Activated naive CD4-positive, alpha-beta T cell treated with anti-CD3 and anti-CD28 coated beads for 36 hours (primary cell): ENCODE results near the gene DNAJC30. TPM values are rescaled to one million over a fixed set of nuclear protein-coding genes. Genes with fewer than 3 reads are reported as not detected.
A peak's percentile ranks its signal among the peaks of the same experiment; 100 is the strongest.
"Not testable (repeated sequence)": the region's sequence is repeated elsewhere in the genome, so short reads cannot be mapped to it uniquely, and the experiment has no call there.

Source experiments
- CTCF ChIA-PET: fragments of 350-600 bp; sonication (Branson Sonifier 250); formaldehyde crosslinking; loops from one replicate; lab custom pipeline; 2021; ENCODE audit warnings: antibody characterized with exemption; lab: Charles Lee
- DNase-seq: peaks from one replicate; pipeline ENCODE4 v3.0.0-alpha.2; 2020
- H3K27ac Mint-ChIP-seq: one replicate; pipeline ENCODE4 v1.8.0; 2021; ENCODE audit warnings: mild to moderate bottlenecking, mixed read lengths
- H3K27me3 Mint-ChIP-seq: one replicate; pipeline ENCODE4 v1.8.0; 2021; ENCODE audit warnings: low read depth, mixed read lengths
- H3K36me3 Mint-ChIP-seq: one replicate; pipeline ENCODE4 v1.8.0; 2021; ENCODE audit warnings: low read depth, mixed read lengths
- H3K4me1 Mint-ChIP-seq: one replicate; pipeline ENCODE4 v1.8.0; 2021; ENCODE audit warnings: low read depth, mixed read lengths
- H3K4me3 Mint-ChIP-seq: one replicate; pipeline ENCODE4 v1.8.0; 2021; ENCODE audit warnings: mild to moderate bottlenecking, moderate library complexity, mixed read lengths
- H3K9me3 Mint-ChIP-seq: one replicate; pipeline ENCODE4 v1.8.0; 2021; ENCODE audit warnings: mixed read lengths
- intact Hi-C: fragments of 100-400 bp; cut with micrococcal nuclease; formaldehyde crosslinking; loops from one replicate; pipeline ENCODE4 v1.15.1; 2023
- total RNA-seq, 2 experiments: library from RNA; stranded (reverse); gene quantifications; one replicate each; pipeline ENCODE4 v1.2.3, GENCODE V29; 2021

DNAJC30 gene
- total RNA-seq, 2 experiments from 2014 or later, result 4.2 to 4.4 TPM

DNA sequence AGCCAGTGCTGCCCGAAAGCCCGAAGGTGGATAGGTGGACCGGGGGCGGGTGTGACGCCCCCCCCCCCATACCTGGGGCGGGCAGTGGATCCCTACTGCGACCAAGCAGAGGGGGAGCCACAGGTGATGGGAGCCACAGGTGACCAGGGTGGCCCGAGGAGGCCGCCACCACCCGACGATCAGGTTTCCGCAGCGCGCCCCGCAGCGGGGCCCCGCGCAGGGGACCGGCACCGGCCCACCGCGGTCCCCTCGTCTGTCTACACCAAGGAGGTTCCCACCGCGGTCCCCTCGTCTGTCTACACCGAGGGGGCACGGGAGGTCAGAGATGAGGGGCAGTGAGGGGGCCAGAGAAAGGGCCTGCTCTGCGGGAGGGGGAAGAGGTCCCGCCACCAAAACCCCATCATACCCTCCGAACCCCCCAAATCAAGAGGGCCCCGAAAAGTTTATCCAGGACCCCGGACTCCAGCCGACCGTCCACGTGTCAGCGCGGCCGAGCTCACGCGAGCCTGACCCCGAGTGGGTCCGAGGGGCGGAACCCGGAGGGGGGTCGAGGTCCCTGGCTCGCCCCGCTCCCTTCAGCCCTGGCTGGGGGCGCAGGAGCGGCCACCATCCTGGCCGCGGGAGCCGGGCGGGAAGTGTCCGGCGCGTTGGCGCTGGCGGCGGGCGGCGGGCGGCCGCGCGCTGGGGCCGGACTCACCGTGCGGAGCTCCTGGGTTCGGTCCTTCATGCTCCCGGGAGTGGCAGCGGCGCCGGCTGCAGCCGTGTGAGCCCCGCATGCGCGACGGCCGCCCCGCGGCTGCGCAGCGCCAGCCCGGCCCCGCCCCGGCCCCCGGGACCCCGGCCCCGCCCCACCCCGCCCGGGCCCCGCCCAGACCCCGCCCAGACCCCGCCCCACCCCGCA, 35.9 kb upstream of the DNAJC30 start, which contains the start of gene STX1A:
STX1A (minus strand) TSS at position 765 of the 901 bp plus-strand sequence; CDS start at position 727, 38 bp downstream.
- no peaks in the 10 kb centered on the region for H3K36me3 Mint-ChIP-seq

DNA sequence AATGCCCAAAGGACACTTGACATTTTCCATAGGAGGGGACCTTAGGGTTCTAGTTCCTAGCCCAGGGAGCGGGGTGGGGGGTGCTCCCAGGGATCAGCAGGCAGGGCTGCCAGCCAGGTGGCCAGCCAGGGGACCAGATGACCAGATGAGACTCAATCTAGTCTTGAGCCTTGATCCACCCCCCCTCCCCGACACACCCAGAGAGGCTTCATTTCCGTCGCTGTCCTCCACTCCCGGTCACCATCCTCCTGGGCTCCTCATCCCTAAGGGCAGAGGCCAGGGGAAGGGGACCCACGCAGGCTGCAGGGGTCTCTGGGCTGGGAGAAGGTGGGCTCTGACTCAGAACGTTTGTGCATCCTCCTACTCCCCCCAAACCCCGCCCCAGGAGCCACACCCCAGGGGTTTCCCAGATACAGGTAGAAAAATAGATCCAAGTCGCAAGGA, 35.2 kb upstream of the DNAJC30 start:
- intact Hi-C loops, result loop anchor here (2.0 to 10.0 kb wide), 5 partner anchors 52 to 936 kb away; partner anchors contain the start of genes BAZ1B, GTF2I, TYW1B and VPS37D
- Mint-ChIP-seq H3K27ac (peak overlapping the region; percentile 72), H3K36me3 (no peaks in the 10 kb centered on the region), H3K4me3 (peak overlapping the region; percentile 77), H3K27me3 (peaks cover 2% of the 10 kb centered on the region), H3K9me3 (no peaks in the 10 kb centered on the region), H3K4me1 (peaks cover 33% of the 10 kb centered on the region)
- CTCF ChIA-PET, result interaction anchor here (1.3 kb wide), 1 partner anchor 16 kb away, joined by 4 read pairs; no protein-coding TSS in a partner anchor
- peak; percentile 47 for DNase-seq

More for the DNA sequence above, 35.9 kb upstream of the DNAJC30 start, which contains the start of gene STX1A:
- peak within 1 kb of the TSS; percentile 77 for H3K4me3 Mint-ChIP-seq
- peaks cover 33% of the 10 kb centered on the region for H3K4me1 Mint-ChIP-seq
- no peak within 1 kb of the TSS for H3K27ac Mint-ChIP-seq
- H3K27me3 Mint-ChIP-seq, result peaks cover 2% of the 10 kb centered on the region
- peak; percentile 69 for DNase-seq
- intact Hi-C loops, result loop anchor here (1.0 to 10.0 kb wide), 7 partner anchors 19 to 936 kb away; partner anchors contain the start of genes ABHD11, BAZ1B, BUD23 and DNAJC30
- no peaks in the 10 kb centered on the region for H3K9me3 Mint-ChIP-seq
- CTCF ChIA-PET, result interaction anchor here (0.8 kb wide), 1 partner anchor 112 kb away, joined by 5 read pairs; no protein-coding TSS in a partner anchor

DNA sequence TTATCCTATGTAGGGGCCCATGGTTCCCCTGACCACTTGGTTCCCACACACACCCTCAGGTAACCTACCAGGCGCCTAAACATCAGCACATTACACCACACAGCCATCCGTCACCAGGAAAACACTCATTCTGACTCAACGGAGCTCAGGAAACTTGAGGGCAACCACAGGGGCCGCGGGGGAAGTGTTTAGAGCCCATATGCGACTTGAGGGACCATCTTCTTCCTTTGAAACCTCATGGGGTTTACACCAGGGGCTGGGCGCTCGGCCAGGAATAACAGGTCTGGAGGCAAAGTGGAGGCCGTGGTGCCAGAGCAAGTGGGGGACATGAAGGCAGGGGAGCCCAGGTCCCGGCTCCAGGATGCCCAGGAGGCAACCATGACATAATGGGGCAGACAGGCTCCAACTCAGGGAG, 34.7 kb upstream of the DNAJC30 start:
- Mint-ChIP-seq H3K4me1 (peaks cover 33% of the 10 kb centered on the region), H3K27ac (peak overlapping the region; percentile 72), H3K4me3 (peak overlapping the region; percentile 77), H3K36me3 (no peaks in the 10 kb centered on the region), H3K27me3 (peaks cover 2% of the 10 kb centered on the region), H3K9me3 (no peaks in the 10 kb centered on the region)
- CTCF ChIA-PET, result interaction anchor here (1.3 kb wide), 1 partner anchor 17 kb away, joined by 4 read pairs; no protein-coding TSS in a partner anchor
- DNase-seq, result peak; percentile 91
- intact Hi-C loops, result loop anchor here (2.0 to 10.0 kb wide), 5 partner anchors 51 to 937 kb away; partner anchors contain the start of genes BAZ1B, GTF2I, TYW1B and VPS37D

DNA sequence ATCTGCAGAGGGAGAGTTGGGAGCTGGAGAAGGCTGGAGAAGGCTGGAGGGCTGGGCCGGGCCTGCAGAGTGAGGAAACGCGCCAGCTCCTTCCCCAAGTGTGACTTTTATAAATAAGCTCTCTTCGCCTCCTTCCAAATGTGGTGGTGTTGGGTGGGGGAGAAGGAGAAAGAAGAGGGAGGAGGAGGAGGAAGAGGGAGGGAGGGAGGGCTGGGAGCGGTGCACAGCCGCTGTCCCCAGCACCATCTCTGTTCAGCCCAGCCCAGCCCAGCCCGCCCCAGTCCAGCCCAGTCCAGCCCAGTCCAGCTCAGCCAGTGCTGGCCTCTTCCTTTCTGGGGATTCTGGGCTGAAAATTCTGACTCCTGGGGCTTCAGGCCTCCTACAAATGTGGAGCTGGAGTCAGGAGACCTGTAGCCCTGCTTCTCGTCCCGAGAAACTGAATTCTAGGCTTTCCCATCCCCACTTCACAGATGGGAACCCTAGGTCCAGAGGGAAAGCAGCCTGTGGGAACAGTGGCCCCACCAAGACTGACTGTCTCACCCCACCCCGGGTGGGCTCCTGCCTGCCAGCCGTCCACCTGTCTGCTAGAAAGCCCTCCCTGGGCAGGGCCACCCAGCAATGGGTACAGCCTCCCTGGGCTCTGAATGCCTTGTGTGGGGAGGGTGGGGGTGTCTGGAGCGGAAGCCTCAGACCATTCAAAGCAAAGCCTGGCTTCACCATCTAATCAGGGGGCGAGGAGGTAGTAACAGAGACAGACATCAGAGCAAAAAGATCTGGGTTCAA, 34.0 kb upstream of the DNAJC30 start:
- DNase-seq, result no peak
- Mint-ChIP-seq H3K36me3 (no peaks in the 10 kb centered on the region), H3K9me3 (no peaks in the 10 kb centered on the region), H3K4me1 (peaks cover 33% of the 10 kb centered on the region), H3K27me3 (peaks cover 2% of the 10 kb centered on the region), H3K27ac (peak overlapping the region; percentile 72), H3K4me3 (peak overlapping the region; percentile 77)
- intact Hi-C loops, result loop anchor here (5.0 to 10.0 kb wide), 3 partner anchors 70 to 938 kb away; partner anchors contain the start of genes GTF2I and TYW1B
- CTCF ChIA-PET, result interaction anchor here (0.7 to 3.6 kb wide), 6 partner anchors 8 to 118 kb away, joined by 3 to 14 read pairs (median 4); no protein-coding TSS in a partner anchor

DNA sequence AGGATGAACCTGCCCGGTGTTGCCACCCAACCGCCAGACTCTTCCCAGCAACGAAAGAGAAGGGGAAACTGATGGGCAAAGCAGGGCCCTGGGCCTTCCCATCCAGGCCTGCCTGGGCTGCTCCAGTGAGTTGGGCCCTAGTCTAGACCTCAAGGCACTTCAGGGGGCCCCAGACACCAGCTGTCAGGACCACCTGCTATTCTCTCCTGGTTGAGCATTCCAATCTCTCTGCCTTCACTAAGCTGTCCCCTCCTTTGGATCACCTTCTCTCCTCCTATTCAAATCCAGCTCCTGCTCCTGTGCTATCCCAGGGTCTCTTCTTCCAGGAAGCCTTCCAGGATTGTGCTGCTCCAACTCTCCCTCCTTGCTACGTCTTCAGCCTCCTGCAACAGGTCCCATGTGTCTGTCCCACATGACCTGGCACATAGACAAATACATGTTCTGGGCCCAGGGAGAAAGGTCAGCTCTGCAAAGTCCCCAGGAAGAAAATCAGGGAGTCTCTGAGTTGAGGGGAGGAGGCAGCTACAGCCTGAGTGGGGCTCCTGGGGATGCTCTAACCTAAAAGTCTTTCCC, 33.2 kb upstream of the DNAJC30 start:
- CTCF ChIA-PET, result interaction anchor here (0.7 to 3.6 kb wide), 6 partner anchors 9 to 108 kb away, joined by 3 to 14 read pairs (median 3); no protein-coding TSS in a partner anchor
- Mint-ChIP-seq H3K4me1 (peaks cover 33% of the 10 kb centered on the region), H3K27me3 (peaks cover 2% of the 10 kb centered on the region), H3K27ac (no peak overlapping the region), H3K4me3 (no peak overlapping the region), H3K36me3 (no peaks in the 10 kb centered on the region), H3K9me3 (no peaks in the 10 kb centered on the region)
- intact Hi-C loops, result loop anchor here (5.0 to 10.0 kb wide), 3 partner anchors 69 to 938 kb away; partner anchors contain the start of genes GTF2I and TYW1B
- DNase-seq, result no peak

DNA sequence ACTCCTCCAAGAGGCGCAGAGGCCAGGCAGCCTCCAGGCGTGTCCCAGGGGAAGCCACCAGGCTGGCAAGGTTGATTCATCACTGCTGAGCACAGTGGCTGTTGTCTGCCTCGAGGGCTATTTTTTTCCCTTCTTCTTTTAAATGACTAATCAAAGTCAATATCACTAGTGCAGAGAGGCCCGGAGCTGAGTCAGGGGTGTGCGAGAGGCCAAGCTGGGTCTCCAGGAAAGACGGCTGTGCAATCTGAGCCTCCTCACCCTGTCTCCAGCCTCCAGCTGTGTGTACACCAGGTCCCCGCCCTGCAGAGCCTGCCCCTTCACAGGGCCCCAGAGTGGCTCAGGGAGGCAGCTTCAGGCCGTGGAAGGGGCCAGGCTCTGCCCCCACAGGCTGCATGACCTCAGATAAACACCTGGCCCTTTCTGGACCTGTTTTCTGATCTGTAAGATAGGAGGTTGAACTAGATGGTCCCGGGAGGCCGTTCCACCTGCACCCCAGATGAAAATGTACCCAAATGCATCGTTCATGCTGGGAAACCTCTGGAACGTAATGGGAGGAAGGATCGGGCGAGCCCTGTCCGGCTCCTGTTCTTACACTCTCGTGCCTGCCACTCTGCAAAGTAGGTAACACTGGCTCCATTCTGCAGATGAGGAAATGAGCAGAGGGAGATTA, 32.5 kb upstream of the DNAJC30 start:
- no peaks in the 10 kb centered on the region for H3K36me3 Mint-ChIP-seq
- H3K4me3 Mint-ChIP-seq, result no peak overlapping the region
- intact Hi-C loops, result loop anchor here (1.0 to 10.0 kb wide), 6 partner anchors 9 to 939 kb away; partner anchors contain the start of genes BUD23, DNAJC30, GTF2I and TYW1B
- peaks cover 2% of the 10 kb centered on the region for H3K27me3 Mint-ChIP-seq
- H3K4me1 Mint-ChIP-seq, result peaks cover 33% of the 10 kb centered on the region
- no peaks in the 10 kb centered on the region for H3K9me3 Mint-ChIP-seq
- H3K27ac Mint-ChIP-seq, result peak overlapping the region; percentile 30
- CTCF ChIA-PET, result interaction anchor here (0.7 to 3.6 kb wide), 6 partner anchors 10 to 108 kb away, joined by 3 to 14 read pairs (median 3); no protein-coding TSS in a partner anchor
- peak; percentile 91 for DNase-seq

DNA sequence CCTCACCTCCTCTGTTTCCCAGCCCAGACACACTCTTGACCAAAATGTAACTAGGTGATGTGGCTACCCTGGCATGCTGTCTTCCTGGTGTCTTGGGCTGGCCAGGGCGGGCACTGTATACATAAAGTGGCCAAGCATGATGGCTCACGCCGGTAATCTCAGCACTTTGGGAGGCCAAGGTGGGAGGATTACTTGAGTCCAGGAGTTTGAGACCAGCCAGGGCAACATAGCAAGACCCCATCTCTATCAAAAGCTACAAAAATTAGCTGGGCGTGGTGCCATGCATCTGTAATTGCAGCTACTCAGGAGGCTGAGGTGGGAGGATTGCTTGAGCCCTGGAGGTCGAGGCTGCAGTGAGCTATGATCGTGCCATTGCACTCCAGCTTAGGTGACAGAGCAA, 30.1 kb upstream of the DNAJC30 start:
- H3K27me3 Mint-ChIP-seq, H3K9me3 Mint-ChIP-seq, H3K27ac Mint-ChIP-seq, H3K36me3 Mint-ChIP-seq, H3K4me3 Mint-ChIP-seq, DNase-seq: not testable (repeated sequence)
- H3K4me1 Mint-ChIP-seq, result peaks cover 31% of the 10 kb centered on the region
- intact Hi-C loops, result loop anchor here (10.0 kb wide), 1 partner anchor 941 kb away; the partner anchor contains the start of gene GTF2I
- CTCF ChIA-PET, result interaction anchor here (0.9 to 2.1 kb wide), 4 partner anchors 8 to 21 kb away, joined by 3 to 9 read pairs (median 5); no protein-coding TSS in a partner anchor

DNA sequence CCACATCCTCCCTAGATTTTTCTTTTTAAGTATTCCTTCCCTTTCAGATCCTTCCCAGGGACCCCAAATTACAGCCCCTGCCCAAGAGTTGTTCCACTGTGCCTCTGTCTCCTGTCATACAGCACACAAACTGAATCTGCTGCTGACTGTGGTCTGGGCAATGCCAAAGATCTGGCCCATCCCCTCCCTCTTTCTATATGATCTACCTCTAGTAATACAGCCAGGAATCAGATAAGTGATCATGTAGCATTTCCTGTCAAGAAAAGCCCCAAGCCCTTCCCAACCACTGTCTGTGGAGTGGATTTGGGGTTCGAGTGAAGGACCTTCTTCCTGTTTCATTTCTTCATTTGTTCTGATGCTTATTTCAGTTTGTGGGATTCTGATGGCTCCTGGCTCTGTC, 29.5 kb upstream of the DNAJC30 start:
- CTCF ChIA-PET, result interaction anchor here (0.5 to 1.7 kb wide), 4 partner anchors 11 to 78 kb away, joined by 3 to 9 read pairs (median 4); no protein-coding TSS in a partner anchor
- Mint-ChIP-seq H3K36me3 (no peaks in the 10 kb centered on the region), H3K4me3 (no peak overlapping the region), H3K4me1 (peaks cover 25% of the 10 kb centered on the region), H3K27ac (no peak overlapping the region), H3K9me3 (no peaks in the 10 kb centered on the region), H3K27me3 (no peaks in the 10 kb centered on the region)
- intact Hi-C loops, result loop anchor here (10.0 kb wide), 1 partner anchor 942 kb away; the partner anchor contains the start of gene GTF2I
- DNase-seq, result no peak

DNA sequence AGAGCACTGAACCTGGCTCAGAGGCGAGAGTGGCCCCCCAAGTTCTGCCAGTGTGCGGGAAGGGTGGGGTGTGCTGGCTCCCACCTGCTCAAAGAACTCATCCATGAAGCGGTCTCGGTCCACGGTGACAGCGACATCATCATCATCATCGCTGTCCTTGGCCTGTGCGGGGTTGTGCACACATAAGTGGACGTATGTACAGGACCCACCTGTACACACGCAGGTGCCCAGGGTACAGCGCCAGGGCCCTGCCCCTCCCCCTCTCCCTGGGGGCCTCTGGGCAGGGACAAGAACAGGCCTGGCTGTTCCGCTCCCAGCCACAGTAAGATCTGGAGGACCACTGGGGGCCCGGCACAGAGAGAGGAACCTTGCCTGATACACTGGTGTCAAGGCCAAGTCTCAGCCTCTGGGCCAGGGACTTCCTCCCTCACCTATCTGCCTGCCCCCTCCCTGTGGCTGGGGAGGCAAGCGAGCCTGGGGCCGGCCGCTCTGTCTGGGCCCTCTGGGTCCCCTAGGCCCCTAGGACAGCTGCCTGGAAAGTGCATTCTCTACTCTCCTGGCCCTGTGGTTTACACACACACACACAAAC, 25.8 kb upstream of the DNAJC30 start:
- H3K9me3 Mint-ChIP-seq, result no peaks in the 10 kb centered on the region
- CTCF ChIA-PET, result interaction anchor here (0.6 kb wide), 1 partner anchor 15 kb away, joined by 3 read pairs; no protein-coding TSS in a partner anchor
- no peak for DNase-seq
- no peak overlapping the region for H3K27ac Mint-ChIP-seq
- no peaks in the 10 kb centered on the region for H3K27me3 Mint-ChIP-seq
- H3K36me3 Mint-ChIP-seq, result peaks cover 1% of the 10 kb centered on the region
- H3K4me1 Mint-ChIP-seq, result peaks cover 16% of the 10 kb centered on the region
- intact Hi-C loops, result no loop called here
- no peak overlapping the region for H3K4me3 Mint-ChIP-seq

DNA sequence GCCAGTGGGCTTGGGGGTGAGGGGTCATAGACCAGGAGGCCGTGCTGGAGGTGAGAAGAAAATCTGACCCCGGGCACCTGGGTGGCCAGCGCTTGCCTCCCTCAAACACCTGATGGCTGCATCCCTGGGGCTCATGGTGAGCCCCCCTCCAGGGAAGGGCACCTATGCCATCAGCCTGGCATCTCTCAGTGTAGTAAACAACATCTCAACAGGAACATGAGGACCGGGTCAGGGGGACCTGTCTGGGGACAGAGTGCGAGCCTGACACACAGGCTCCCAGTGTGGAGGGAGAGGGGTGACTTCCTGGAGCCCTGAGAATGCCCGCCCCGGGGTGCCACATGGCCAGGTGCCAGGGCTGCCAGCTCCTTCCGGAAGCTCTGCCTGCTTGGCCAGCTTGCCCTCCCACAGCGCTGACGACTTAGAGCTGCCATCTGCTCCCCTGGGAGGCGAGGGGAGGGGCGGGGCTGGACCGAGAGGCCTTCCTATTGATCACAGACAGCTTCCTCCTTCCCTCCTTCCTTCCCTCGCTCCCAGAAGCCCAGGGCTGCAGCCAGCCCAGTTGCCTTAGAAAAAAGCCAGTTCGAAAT, 23.9 kb upstream of the DNAJC30 start:
- peak; percentile 28 for DNase-seq
- no peak overlapping the region for H3K27ac Mint-ChIP-seq
- H3K4me3 Mint-ChIP-seq, result no peak overlapping the region
- no peaks in the 10 kb centered on the region for H3K9me3 Mint-ChIP-seq
- H3K4me1 Mint-ChIP-seq, result peaks cover 22% of the 10 kb centered on the region
- peaks cover 5% of the 10 kb centered on the region for H3K36me3 Mint-ChIP-seq
- CTCF ChIA-PET, result interaction anchor here (1.9 kb wide), 2 partner anchors 10 to 100 kb away, joined by 7 read pairs; no protein-coding TSS in a partner anchor
- no peaks in the 10 kb centered on the region for H3K27me3 Mint-ChIP-seq
- intact Hi-C loops, result loop anchor here (2.0 kb wide), 1 partner anchor 24 kb away; the partner anchor contains the start of genes BUD23 and DNAJC30
